ENCODE data around the gene AZU1. TPM values are rescaled to one million over a fixed set of nuclear protein-coding genes. Genes with fewer than 3 reads are reported as not detected.

AZU1 gene
- polyA plus RNA-seq, 2 of the 4 experiments (the other 2 are of a cell fraction): 0.31 to 0.32 TPM

GRCh38 chr19:876089-876488 is 48.5 kb downstream of the AZU1 start:
- no peak for FAIRE-seq
- TF ChIP-seq BCL3 (IDR thresholded peaks at IDR 0.05): no peak
- TF ChIP-seq CHD4 (IDR thresholded peaks at IDR 0.05; ENCODE audit: borderline replicate concordance): no peak
- TF ChIP-seq ESRRA (IDR thresholded peaks at IDR 0.05; ENCODE audit: borderline replicate concordance, low read length): no peak
- TF ChIP-seq RNF2 (IDR thresholded peaks at IDR 0.05; ENCODE audit: borderline replicate concordance, low read depth): no peak
- TF ChIP-seq, protein P1, sequence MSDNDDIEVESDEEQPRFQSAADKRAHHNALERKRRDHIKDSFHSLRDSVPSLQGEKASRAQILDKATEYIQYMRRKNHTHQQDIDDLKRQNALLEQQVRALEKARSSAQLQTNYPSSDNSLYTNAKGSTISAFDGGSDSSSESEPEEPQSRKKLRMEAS (IDR thresholded peaks at IDR 0.05): no peak
- TF ChIP-seq MAFK (IDR thresholded peaks at IDR 0.05; ENCODE audit: partially characterized antibody): no peak
- no peak for TF ChIP-seq HOXA7 (CRISPR knock-in tag; IDR thresholded peaks at IDR 0.05)
- TF ChIP-seq ZSCAN20 (CRISPR knock-in tag; IDR thresholded peaks at IDR 0.05): no peak
- TF ChIP-seq JUN (IDR thresholded peaks at IDR 0.05): no peak
- TF ChIP-seq RAD21 (conservative IDR thresholded peaks at IDR 0.05 in 1 of 2, IDR thresholded peaks at IDR 0.05 in 1 of 2): no peak
- TF ChIP-seq CBX2 (IDR thresholded peaks at IDR 0.05; ENCODE audit: borderline replicate concordance, low read depth): no peak
- TF ChIP-seq NPAS2 (CRISPR knock-in tag; IDR thresholded peaks at IDR 0.05; ENCODE audit: borderline replicate concordance): no peak
- TF ChIP-seq EP300 (IDR thresholded peaks at IDR 0.05): no peak
- no peak for TF ChIP-seq CTCF (IDR thresholded peaks at IDR 0.05)
- TF ChIP-seq FOXS1 (CRISPR knock-in tag; IDR thresholded peaks at IDR 0.05): no peak
- TF ChIP-seq HMGXB4 (CRISPR knock-in tag; IDR thresholded peaks at IDR 0.05; ENCODE audit: borderline replicate concordance): no peak
- TF ChIP-seq EHMT2 (IDR thresholded peaks at IDR 0.05; ENCODE audit: low read depth): no peak
- no peak for TF ChIP-seq JUNB (IDR thresholded peaks at IDR 0.05)
- no peak for TF ChIP-seq REST (IDR thresholded peaks at IDR 0.05)
- no peak overlapping the region for H3K27ac ChIP-seq
- no peak overlapping the region for H3K4me3 ChIP-seq
- no peak overlapping the region for H3K4me2 ChIP-seq
- ChIA-PET POLR2A (no interaction called here), CTCF (interaction anchor here (1.6 kb wide), 1 partner anchor 20 kb away, joined by 3 read pairs; no protein-coding TSS in a partner anchor)
- H3K9me3 ChIP-seq: no peaks in the 10 kb centered on the region
- WGBS (ENCODE audit: missing lambda C conversion rate): 69% methylated on average over 14 of the region's 18 CpGs
- H3K4me1 ChIP-seq: peaks cover 20% of the 10 kb centered on the region
- no peak for ATAC-seq
- DNase-seq (ENCODE audit: low read depth in 1 of 2, low spot score in 1 of 2): no peak
